Esophagus squamous epithelium (tissue), 5 donors: ENCODE data around the gene RARS2. TPM values are rescaled to one million over a fixed set of nuclear protein-coding genes. Genes with fewer than 3 reads are reported as not detected.
A peak's percentile ranks its signal among the peaks of the same experiment; 100 is the strongest.

Source experiments
- DNase-seq: peaks from one replicate; lab custom pipeline; 2025; lab: John Stamatoyannopoulos, UW
- H3K27ac ChIP-seq, 4 donors: fragments of 200-600 bp; sonication (generic); one replicate each; pipeline ENCODE4 v1.5.1; 2016 to 2019; ENCODE audit warnings: mild to moderate bottlenecking in 1 of 4
- H3K27me3 ChIP-seq, 4 donors: fragments of 200-600 bp; sonication (generic); 1 replicate in 3 of 4; 2 replicates in 1 of 4; pipeline versions ENCODE4 v1.5.1 to v1.6.0; 2017 to 2021; ENCODE audit warnings: antibody characterized with exemption in 1 of 4
- H3K36me3 ChIP-seq, 3 donors: fragments of 200-600 bp; sonication (generic); one replicate each; pipeline ENCODE4 v1.5.1; 2016 to 2019
- H3K4me1 ChIP-seq, 3 donors: fragments of 200-600 bp; sonication (generic); one replicate each; pipeline ENCODE4 v1.5.1; 2017 to 2019
- H3K4me3 ChIP-seq, 4 donors: fragments of 200-600 bp; sonication (generic); 1 replicate in 3 of 4; 2 replicates in 1 of 4; pipeline ENCODE4 v1.5.1; 2016 to 2019; ENCODE audit warnings: mild to moderate bottlenecking in 2 of 4, moderate library complexity in 1 of 4
- H3K9me3 ChIP-seq, 3 donors: fragments of 200-600 bp; sonication (generic); one replicate each; pipeline ENCODE4 v1.5.1; 2016 to 2019
- CTCF ChIP-seq, 6 experiments: fragments of 450-650 bp in 4 of 6; fragments of 200-600 bp in 2 of 6; sonication (generic) in 2 of 6; IDR thresholded peaks; one replicate each; pipeline ENCODE4 v1.5.1; 2016 to 2019; ENCODE audit warnings: antibody characterized with exemption in 6 of 6, mild to moderate bottlenecking in 4 of 6, moderate library complexity in 4 of 6
- POLR2A ChIP-seq, 4 donors: fragments of 450-650 bp; IDR thresholded peaks; one replicate each; pipeline ENCODE4 v1.6.1; 2017; ENCODE audit warnings: antibody characterized with exemption in 4 of 4, mild to moderate bottlenecking in 4 of 4, moderate library complexity in 3 of 4
- WGBS, 2 donors: methylation state at CpG; one replicate each; pipeline ENCODE4 v1.1.5; 2018; 5-methylcytosine and 5-hydroxymethylcytosine counted together
- intact Hi-C: fragments of 100-400 bp; cut with DNase I; formaldehyde crosslinking; loops from one replicate; pipeline ENCODE4 v1.15.0; 2022
- total RNA-seq, 4 donors: library from RNA; depleted of rRNA; stranded (reverse); fragments of >200 nt; gene quantifications; one replicate each; pipeline ENCODE4 v1.1.0, GENCODE V29; 2016
- donor health status: DM: yes; HTN: yes; CAD: no.

The RARS2 gene
- total RNA-seq, 4 donors from 2014 or later = 9.6 to 24.1 (median 21.9) TPM

DNA sequence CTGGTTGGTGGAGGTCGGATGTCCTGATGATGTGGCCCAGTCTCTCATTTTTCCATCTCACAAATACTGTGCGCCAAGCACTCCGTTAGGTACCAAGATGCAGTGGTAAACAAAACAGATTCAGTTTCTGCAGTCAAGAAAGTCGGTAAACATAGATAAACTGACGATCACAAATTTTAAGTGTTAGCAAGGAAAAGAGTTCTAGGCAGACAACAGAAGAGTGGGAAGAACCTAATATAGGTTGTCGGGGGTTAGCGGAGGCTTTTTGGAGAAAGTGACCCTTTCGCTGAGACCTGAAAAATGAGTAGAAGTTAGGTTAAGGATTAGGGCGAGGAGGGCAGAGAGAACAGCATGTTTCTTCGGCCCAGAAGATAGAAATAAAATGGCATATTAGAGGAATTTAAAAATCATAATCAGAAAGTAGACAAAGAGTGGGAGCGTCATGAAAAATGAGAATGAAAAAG is 662 bp upstream of the RARS2 start:
- Histone ChIP-seq H3K4me3 (peak overlapping the region; percentile 64 to 94 (median 78)), H3K36me3 (peaks cover 0 to 22% (median 0%) of the 10 kb centered on the region in 3 donors), H3K4me1 (peaks cover 6 to 54% (median 29%) of the 10 kb centered on the region in 3 donors), H3K9me3 (no peaks in the 10 kb centered on the region), H3K27ac (peak overlapping the region; percentile 84 to 93 (median 90)), H3K27me3 (no peaks in the 10 kb centered on the region)
- intact Hi-C loops = no loop called here
- TF ChIP-seq CTCF (IDR thresholded peaks at IDR 0.05) (no peak), POLR2A (IDR thresholded peaks at IDR 0.05) (no peak)
- WGBS, 2 donors = 2% methylated on average over 11 of the region's 11 CpGs
- DNase-seq = no peak

- no peaks in the 10 kb centered on the region for H3K27me3 ChIP-seq
- H3K9me3 ChIP-seq = no peaks in the 10 kb centered on the region
- peak overlapping the region; percentile 64 to 94 (median 78) for H3K4me3 ChIP-seq
- intact Hi-C loops = no loop called here
- DNase-seq = no peak
- WGBS, 2 donors = 20 to 24% methylated on average over 10 of the region's 10 CpGs
- no peak for TF ChIP-seq POLR2A (IDR thresholded peaks at IDR 0.05)
- no peak for TF ChIP-seq CTCF (IDR thresholded peaks at IDR 0.05)
- H3K4me1 ChIP-seq = peaks cover 6 to 59% (median 29%) of the 10 kb centered on the region in 3 donors
- peaks cover 0 to 22% (median 0%) of the 10 kb centered on the region in 3 donors for H3K36me3 ChIP-seq
- H3K27ac ChIP-seq = peak overlapping the region; percentile 84 to 93 (median 90)
These were observed 905 bp downstream of the RARS2 start for GRCh38 chr6:87588756-87589407.

- Histone ChIP-seq H3K4me1 (peaks cover 6 to 52% (median 26%) of the 10 kb centered on the region in 3 donors), H3K36me3 (peaks cover 0 to 38% (median 0%) of the 10 kb centered on the region in 3 donors), H3K27me3 (no peaks in the 10 kb centered on the region), H3K27ac (no peak overlapping the region), H3K4me3 (no peak overlapping the region), H3K9me3 (no peaks in the 10 kb centered on the region)
- TF ChIP-seq CTCF (IDR thresholded peaks at IDR 0.05) = no peak
- TF ChIP-seq POLR2A (IDR thresholded peaks at IDR 0.05) = no peak
- WGBS, 2 donors = 92 to 94% methylated on average over 8 of the region's 8 CpGs
- DNase-seq = no peak
- intact Hi-C loops = no loop called here
These were observed 3.3 kb downstream of the RARS2 start for GRCh38 chr6:87586371-87587077.

- Histone ChIP-seq H3K27me3 (no peaks in the 10 kb centered on the region), H3K36me3 (peaks cover 0 to 63% (median 0%) of the 10 kb centered on the region in 3 donors), H3K4me3 (no peak overlapping the region), H3K9me3 (no peaks in the 10 kb centered on the region), H3K4me1 (peaks cover 5 to 35% (median 15%) of the 10 kb centered on the region in 3 donors), H3K27ac (no peak overlapping the region)
- WGBS, 2 donors = 89 to 100% methylated on average over 4 of the region's 4 CpGs
- DNase-seq = no peak
- TF ChIP-seq CTCF (IDR thresholded peaks at IDR 0.05) = no peak
- TF ChIP-seq POLR2A (IDR thresholded peaks at IDR 0.05) = no peak
- intact Hi-C loops = no loop called here
These were observed 6.0 kb downstream of the RARS2 start for GRCh38 chr6:87583822-87584221.

DNA sequence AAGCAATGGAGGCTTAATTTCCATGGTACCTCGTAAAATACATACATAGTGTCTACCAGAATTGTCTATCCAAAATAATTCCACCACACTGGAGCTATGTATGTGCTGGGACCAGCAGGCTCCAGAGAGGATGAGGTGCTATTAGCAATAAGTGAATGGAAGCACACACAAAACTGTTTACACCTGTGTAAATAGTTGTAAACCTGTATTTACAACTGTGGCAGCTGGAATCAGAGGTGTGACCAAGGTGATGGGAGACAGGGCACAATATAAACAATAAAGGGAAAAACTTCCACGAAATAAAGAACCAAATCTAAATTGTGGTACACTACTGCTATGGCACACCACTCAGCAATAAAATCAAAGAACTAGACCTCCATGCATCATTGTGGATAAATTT is 14.4 kb downstream of the RARS2 start:
- DNase-seq = no peak
- WGBS, 2 donors = 37 to 73% methylated on average over 2 of the region's 2 CpGs
- H3K4me1 ChIP-seq = peaks cover 0 to 28% (median 6%) of the 10 kb centered on the region in 3 donors
- H3K9me3 ChIP-seq = no peaks in the 10 kb centered on the region
- TF ChIP-seq CTCF (IDR thresholded peaks at IDR 0.05) (no peak), POLR2A (IDR thresholded peaks at IDR 0.05) (no peak)
- no peak overlapping the region for H3K27ac ChIP-seq
- H3K4me3 ChIP-seq = no peak overlapping the region
- no peaks in the 10 kb centered on the region for H3K27me3 ChIP-seq
- intact Hi-C loops = no loop called here
- H3K36me3 ChIP-seq = peaks cover 0 to 20% (median 0%) of the 10 kb centered on the region in 3 donors
